SK-N-SH treated with all-trans-retinoic acid at 6 μM for 48 hours (cell line): ENCODE measurements around the gene NOL9.

ENCODE experiments used
- ISL1 ChIP-seq: fragments of 250-450 bp; sonication (Bioruptor Pico); IDR thresholded peaks from 2 replicates; pipeline ENCODE4 v2.1.2; 2022; ENCODE audit warnings: mild to moderate bottlenecking, moderate library complexity
- PPARA ChIP-seq: fragments of 250-450 bp; sonication (Bioruptor Pico); IDR thresholded peaks from 2 replicates; pipeline ENCODE4 v1.5.0; 2020; ENCODE audit warnings: mild to moderate bottlenecking, borderline replicate concordance
- RARB ChIP-seq: fragments of 250-450 bp; sonication (Bioruptor Pico); IDR thresholded peaks from 2 replicates; pipeline ENCODE4 v1.8.0; 2021; ENCODE audit warnings: mild to moderate bottlenecking, moderate library complexity
- SNAI2 ChIP-seq: fragments of 250-450 bp; sonication (Bioruptor Pico); IDR thresholded peaks from 2 replicates; pipeline ENCODE4 v1.5.0; 2020; ENCODE audit warnings: mild to moderate bottlenecking, moderate library complexity
- ZC3H10 ChIP-seq: fragments of 250-450 bp; sonication (Bioruptor Pico); IDR thresholded peaks from 2 replicates; pipeline ENCODE4 v1.5.1; 2021; ENCODE audit warnings: mild to moderate bottlenecking, moderate library complexity
- ZFP3 ChIP-seq: fragments of 250-450 bp; sonication (Bioruptor Pico); IDR thresholded peaks from 2 replicates; pipeline ENCODE4 v1.5.0; 2020; ENCODE audit warnings: mild to moderate bottlenecking, moderate library complexity
- ZFP30 ChIP-seq: fragments of 450-650 bp; formaldehyde crosslinking; IDR thresholded peaks from 2 replicates; pipeline ENCODE4 v1.5.0; 2022; ENCODE audit warnings: mild to moderate bottlenecking, moderate library complexity
- ZNF565 ChIP-seq: fragments of 450-650 bp; formaldehyde crosslinking; conservative IDR thresholded peaks from 2 replicates; pipeline ENCODE4 v1.5.0; 2020; ENCODE audit warnings: low read depth, mild to moderate bottlenecking, moderate library complexity
- TF ChIP-seq, protein P1 (sequence below): fragments of 250-450 bp; sonication (Bioruptor Pico); IDR thresholded peaks from 2 replicates; pipeline ENCODE4 v1.5.1; 2020; ENCODE audit warnings: low read depth, mild to moderate bottlenecking, moderate library complexity
- TF ChIP-seq, protein P2 (sequence below): fragments of 250-450 bp; sonication (Bioruptor Pico); IDR thresholded peaks from 2 replicates; pipeline ENCODE4 v1.8.0; 2020; ENCODE audit warnings: mild to moderate bottlenecking, moderate library complexity, borderline replicate concordance

DNA sequence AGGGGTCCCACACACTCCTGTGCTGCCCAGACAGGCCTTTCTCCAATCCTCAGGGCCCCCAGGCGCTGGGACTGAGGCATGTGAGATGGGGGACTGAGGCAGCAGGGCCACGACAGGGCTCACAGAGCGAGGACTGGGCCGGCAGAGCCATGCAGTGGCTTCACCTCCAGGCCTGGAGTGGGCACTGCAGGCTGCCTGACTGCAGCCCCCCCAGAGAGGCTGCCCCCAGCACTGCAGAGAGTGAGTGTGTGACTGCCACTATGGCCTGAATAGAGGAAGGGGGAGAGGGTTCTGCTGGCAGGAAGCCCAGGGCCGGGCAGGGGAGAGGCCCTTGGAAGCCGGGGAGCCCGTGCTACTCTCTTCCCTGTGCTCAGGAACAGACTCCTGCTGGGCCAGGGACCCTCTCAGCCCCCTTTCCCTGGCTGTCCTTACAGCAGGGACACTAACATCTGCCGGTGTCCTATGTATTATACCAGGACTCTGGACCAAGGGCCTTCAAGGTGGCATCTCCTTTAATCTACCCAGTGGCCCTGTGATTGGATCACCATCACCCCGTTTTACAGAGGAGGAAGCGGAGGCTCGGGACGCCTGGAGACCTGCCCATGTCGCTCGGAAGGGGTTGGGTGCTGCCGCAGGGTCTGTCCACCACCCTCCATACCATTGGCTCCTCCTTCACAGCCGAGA lies 42.6 kb downstream of the NOL9 start:
- TF ChIP-seq RARB (CRISPR knock-in tag), result no peak
- no peak for TF ChIP-seq ZFP30 (CRISPR knock-in tag)
- no peak for TF ChIP-seq PPARA (CRISPR knock-in tag)
- no peak for TF ChIP-seq SNAI2 (CRISPR knock-in tag)
- no peak for TF ChIP-seq ZC3H10 (CRISPR knock-in tag)
- TF ChIP-seq ISL1 (CRISPR knock-in tag), result no peak
- no peak for TF ChIP-seq ZFP3 (CRISPR knock-in tag)
- TF ChIP-seq, protein P1, sequence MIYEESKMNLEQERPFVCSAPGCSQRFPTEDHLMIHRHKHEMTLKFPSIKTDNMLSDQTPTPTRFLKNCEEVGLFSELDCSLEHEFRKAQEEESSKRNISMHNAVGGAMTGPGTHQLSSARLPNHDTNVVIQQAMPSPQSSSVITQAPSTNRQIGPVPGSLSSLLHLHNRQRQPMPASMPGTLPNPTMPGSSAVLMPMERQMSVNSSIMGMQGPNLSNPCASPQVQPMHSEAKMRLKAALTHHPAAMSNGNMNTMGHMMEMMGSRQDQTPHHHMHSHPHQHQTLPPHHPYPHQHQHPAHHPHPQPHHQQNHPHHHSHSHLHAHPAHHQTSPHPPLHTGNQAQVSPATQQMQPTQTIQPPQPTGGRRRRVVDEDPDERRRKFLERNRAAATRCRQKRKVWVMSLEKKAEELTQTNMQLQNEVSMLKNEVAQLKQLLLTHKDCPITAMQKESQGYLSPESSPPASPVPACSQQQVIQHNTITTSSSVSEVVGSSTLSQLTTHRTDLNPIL (CRISPR knock-in tag), result no peak
- TF ChIP-seq, protein P2, sequence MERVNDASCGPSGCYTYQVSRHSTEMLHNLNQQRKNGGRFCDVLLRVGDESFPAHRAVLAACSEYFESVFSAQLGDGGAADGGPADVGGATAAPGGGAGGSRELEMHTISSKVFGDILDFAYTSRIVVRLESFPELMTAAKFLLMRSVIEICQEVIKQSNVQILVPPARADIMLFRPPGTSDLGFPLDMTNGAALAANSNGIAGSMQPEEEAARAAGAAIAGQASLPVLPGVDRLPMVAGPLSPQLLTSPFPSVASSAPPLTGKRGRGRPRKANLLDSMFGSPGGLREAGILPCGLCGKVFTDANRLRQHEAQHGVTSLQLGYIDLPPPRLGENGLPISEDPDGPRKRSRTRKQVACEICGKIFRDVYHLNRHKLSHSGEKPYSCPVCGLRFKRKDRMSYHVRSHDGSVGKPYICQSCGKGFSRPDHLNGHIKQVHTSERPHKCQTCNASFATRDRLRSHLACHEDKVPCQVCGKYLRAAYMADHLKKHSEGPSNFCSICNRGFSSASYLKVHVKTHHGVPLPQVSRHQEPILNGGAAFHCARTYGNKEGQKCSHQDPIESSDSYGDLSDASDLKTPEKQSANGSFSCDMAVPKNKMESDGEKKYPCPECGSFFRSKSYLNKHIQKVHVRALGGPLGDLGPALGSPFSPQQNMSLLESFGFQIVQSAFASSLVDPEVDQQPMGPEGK (CRISPR knock-in tag), result no peak
- no peak for TF ChIP-seq ZNF565 (CRISPR knock-in tag)
